ENCODE data around the gene OMP. TPM values are rescaled to one million over a fixed set of nuclear protein-coding genes. Genes with fewer than 3 reads are reported as not detected.

OMP gene
- total RNA-seq, 1 donor from 2014 or later, result 1.3 TPM

DNA sequence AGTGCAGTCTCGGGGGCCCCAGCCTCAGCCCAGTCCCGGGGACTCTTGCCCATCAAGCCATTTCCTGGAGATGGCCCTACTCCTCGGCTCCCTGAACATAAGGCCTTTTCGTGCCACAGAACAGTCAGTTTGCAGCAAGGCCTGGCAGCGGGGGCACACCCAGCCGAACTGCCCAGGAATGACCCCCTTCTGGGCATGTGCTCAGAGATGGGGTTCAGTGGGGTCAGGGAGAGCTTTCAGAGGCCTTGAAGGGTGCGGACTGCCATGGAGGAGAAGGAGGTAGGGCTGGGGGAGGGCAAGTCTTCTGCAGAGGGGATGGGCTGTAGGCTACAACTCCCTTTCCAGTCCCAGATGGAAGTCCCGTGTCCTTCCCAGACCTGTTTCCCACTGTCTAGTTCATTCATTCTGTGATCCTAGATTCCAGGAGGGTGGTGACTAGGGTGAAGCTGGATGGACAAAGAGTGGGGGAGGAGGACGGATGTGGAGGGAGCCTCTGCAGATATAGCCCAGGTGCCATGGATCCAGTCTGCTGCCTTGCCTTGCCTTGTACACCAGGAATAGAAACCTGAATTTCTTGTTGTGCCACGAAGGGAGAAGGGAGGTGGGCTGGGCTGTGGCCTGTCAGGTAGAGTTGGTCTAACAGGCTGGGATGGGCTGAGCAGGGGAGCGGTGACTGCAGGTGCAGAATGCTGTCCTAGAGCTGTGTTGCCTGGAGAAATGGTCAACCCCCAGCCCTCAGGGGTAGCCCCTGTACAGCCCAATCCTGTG, 14.2 kb upstream of the OMP start:
- Mint-ChIP-seq H3K27me3 (ENCODE audit: low read depth, unreplicated experiment) (no peaks in the 10 kb centered on the region), H3K4me1 (ENCODE audit: low read depth, unreplicated experiment) (no peaks in the 10 kb centered on the region), H3K36me3 (ENCODE audit: low read depth, unreplicated experiment) (no peaks in the 10 kb centered on the region), H3K27ac (ENCODE audit: unreplicated experiment) (no peak overlapping the region), H3K9me3 (ENCODE audit: unreplicated experiment) (no peaks in the 10 kb centered on the region), H3K4me3 (ENCODE audit: unreplicated experiment) (no peak overlapping the region)
- peaks cover 21% of the 10 kb centered on the region for H4K20me1 ChIP-seq (ENCODE audit: insufficient read depth, low read length)
- no peak for DNase-seq (ENCODE audit: low read depth)
- H3K9me3 ChIP-seq (ENCODE audit: insufficient read depth, low read depth, low read length), result no peaks in the 10 kb centered on the region
- no peak overlapping the region for H3K4me3 ChIP-seq (ENCODE audit: insufficient read depth, low read depth, low read length)
- FAIRE-seq, result no peak
- no peaks in the 10 kb centered on the region for H3K79me2 ChIP-seq (ENCODE audit: insufficient read depth, low read length)
- H3K4me1 ChIP-seq (ENCODE audit: insufficient read depth, low read length), result no peaks in the 10 kb centered on the region
- H2AFZ ChIP-seq (ENCODE audit: low read depth, low read length), result no peak overlapping the region
- TF ChIP-seq EZH2 (IDR thresholded peaks at IDR 0.05; ENCODE audit: insufficient read depth, low read length), result no peak
- no peak overlapping the region for H3K27ac ChIP-seq (ENCODE audit: low read depth, low read length)
- no peak overlapping the region for H3K9ac ChIP-seq (ENCODE audit: low read length)
- H3K4me2 ChIP-seq (ENCODE audit: low read length), result no peak overlapping the region
- H3K36me3 ChIP-seq (ENCODE audit: insufficient read depth, low read length), result no peaks in the 10 kb centered on the region
- H3K27me3 ChIP-seq (ENCODE audit: insufficient read depth, low read length), result no peaks in the 10 kb centered on the region

DNA sequence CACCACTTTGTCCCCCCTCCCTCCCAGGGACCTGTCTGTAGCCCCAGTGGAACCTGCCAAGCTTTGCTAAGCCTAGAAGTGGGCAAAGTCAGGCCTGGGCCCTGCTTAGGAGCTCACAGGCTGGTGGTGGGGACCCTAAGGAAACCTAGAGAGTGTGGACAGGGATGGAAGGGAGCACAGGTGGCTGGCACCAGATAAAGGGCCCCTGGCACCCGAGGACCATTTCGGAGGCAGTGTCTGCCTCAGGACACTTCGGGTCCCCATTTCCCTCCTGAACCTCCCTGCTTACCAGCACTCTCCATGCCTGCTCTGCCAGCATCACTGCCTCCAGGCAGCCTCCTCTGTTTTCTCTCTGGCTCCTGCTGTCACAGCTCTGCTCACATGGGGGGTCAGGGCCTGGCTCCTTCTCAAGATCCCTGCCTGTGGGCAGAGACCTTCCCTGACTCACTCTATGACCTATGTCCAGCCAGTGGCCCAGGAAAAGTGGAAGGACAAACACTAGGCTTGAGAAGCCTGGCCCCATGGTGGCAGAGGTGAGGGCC, 13.6 kb upstream of the OMP start:
- no peak overlapping the region for H3K4me2 ChIP-seq (ENCODE audit: low read length)
- no peak for TF ChIP-seq EZH2 (IDR thresholded peaks at IDR 0.05; ENCODE audit: insufficient read depth, low read length)
- TF ChIP-seq, protein P1, sequence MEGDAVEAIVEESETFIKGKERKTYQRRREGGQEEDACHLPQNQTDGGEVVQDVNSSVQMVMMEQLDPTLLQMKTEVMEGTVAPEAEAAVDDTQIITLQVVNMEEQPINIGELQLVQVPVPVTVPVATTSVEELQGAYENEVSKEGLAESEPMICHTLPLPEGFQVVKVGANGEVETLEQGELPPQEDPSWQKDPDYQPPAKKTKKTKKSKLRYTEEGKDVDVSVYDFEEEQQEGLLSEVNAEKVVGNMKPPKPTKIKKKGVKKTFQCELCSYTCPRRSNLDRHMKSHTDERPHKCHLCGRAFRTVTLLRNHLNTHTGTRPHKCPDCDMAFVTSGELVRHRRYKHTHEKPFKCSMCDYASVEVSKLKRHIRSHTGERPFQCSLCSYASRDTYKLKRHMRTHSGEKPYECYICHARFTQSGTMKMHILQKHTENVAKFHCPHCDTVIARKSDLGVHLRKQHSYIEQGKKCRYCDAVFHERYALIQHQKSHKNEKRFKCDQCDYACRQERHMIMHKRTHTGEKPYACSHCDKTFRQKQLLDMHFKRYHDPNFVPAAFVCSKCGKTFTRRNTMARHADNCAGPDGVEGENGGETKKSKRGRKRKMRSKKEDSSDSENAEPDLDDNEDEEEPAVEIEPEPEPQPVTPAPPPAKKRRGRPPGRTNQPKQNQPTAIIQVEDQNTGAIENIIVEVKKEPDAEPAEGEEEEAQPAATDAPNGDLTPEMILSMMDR (IDR thresholded peaks at IDR 0.05; ENCODE audit: insufficient read depth, low read depth, low read length), result no peak
- H3K79me2 ChIP-seq (ENCODE audit: insufficient read depth, low read length), result no peaks in the 10 kb centered on the region
- no peak overlapping the region for H3K27ac ChIP-seq (ENCODE audit: low read depth, low read length)
- DNase-seq (ENCODE audit: low read depth), result no peak
- Mint-ChIP-seq H3K27me3 (ENCODE audit: low read depth, unreplicated experiment) (no peaks in the 10 kb centered on the region), H3K9me3 (ENCODE audit: unreplicated experiment) (no peaks in the 10 kb centered on the region), H3K4me3 (ENCODE audit: unreplicated experiment) (no peak overlapping the region), H3K27ac (ENCODE audit: unreplicated experiment) (no peak overlapping the region), H3K4me1 (ENCODE audit: low read depth, unreplicated experiment) (no peaks in the 10 kb centered on the region), H3K36me3 (ENCODE audit: low read depth, unreplicated experiment) (no peaks in the 10 kb centered on the region)
- no peaks in the 10 kb centered on the region for H3K9me3 ChIP-seq (ENCODE audit: insufficient read depth, low read depth, low read length)
- no peaks in the 10 kb centered on the region for H3K36me3 ChIP-seq (ENCODE audit: insufficient read depth, low read length)
- no peaks in the 10 kb centered on the region for H3K27me3 ChIP-seq (ENCODE audit: insufficient read depth, low read length)
- H4K20me1 ChIP-seq (ENCODE audit: insufficient read depth, low read length), result peaks cover 21% of the 10 kb centered on the region
- H2AFZ ChIP-seq (ENCODE audit: low read depth, low read length), result no peak overlapping the region
- FAIRE-seq, result no peak
- H3K9ac ChIP-seq (ENCODE audit: low read length), result no peak overlapping the region
- no peaks in the 10 kb centered on the region for H3K4me1 ChIP-seq (ENCODE audit: insufficient read depth, low read length)
- H3K4me3 ChIP-seq (ENCODE audit: insufficient read depth, low read depth, low read length), result no peak overlapping the region

DNA sequence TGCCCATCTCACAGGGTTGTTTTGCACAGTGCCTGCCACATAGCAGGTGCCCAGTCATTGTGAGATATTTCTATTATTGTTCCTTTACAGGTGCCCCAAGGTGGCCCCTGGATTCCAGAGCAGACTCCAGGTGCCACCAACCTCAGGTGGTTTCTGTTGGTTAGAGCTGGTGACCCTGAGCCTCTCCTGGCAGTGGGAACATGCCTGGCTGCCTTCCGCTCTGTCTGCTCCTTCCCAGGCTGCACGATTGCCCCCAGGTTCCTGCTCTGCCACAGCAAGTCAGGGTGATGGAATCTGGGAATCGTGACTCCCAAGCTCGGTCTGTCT, 12.6 kb upstream of the OMP start:
- no peak overlapping the region for H3K27ac ChIP-seq (ENCODE audit: low read depth, low read length)
- H3K79me2 ChIP-seq (ENCODE audit: insufficient read depth, low read length), result no peaks in the 10 kb centered on the region
- H2AFZ ChIP-seq (ENCODE audit: low read depth, low read length), result no peak overlapping the region
- Mint-ChIP-seq H3K9me3 (ENCODE audit: unreplicated experiment) (no peaks in the 10 kb centered on the region), H3K4me1 (ENCODE audit: low read depth, unreplicated experiment) (no peaks in the 10 kb centered on the region), H3K27me3 (ENCODE audit: low read depth, unreplicated experiment) (no peaks in the 10 kb centered on the region), H3K36me3 (ENCODE audit: low read depth, unreplicated experiment) (no peaks in the 10 kb centered on the region), H3K27ac (ENCODE audit: unreplicated experiment) (no peak overlapping the region), H3K4me3 (ENCODE audit: unreplicated experiment) (no peak overlapping the region)
- no peak for FAIRE-seq
- H3K9ac ChIP-seq (ENCODE audit: low read length), result no peak overlapping the region
- TF ChIP-seq, protein P1 (IDR thresholded peaks at IDR 0.05; ENCODE audit: insufficient read depth, low read depth, low read length), result no peak
- TF ChIP-seq EZH2 (IDR thresholded peaks at IDR 0.05; ENCODE audit: insufficient read depth, low read length), result no peak
- no peak overlapping the region for H3K4me3 ChIP-seq (ENCODE audit: insufficient read depth, low read depth, low read length)
- no peaks in the 10 kb centered on the region for H3K9me3 ChIP-seq (ENCODE audit: insufficient read depth, low read depth, low read length)
- DNase-seq (ENCODE audit: low read depth), result no peak
- no peak overlapping the region for H3K4me2 ChIP-seq (ENCODE audit: low read length)
- no peaks in the 10 kb centered on the region for H3K36me3 ChIP-seq (ENCODE audit: insufficient read depth, low read length)
- no peaks in the 10 kb centered on the region for H3K4me1 ChIP-seq (ENCODE audit: insufficient read depth, low read length)
- H3K27me3 ChIP-seq (ENCODE audit: insufficient read depth, low read length), result no peaks in the 10 kb centered on the region
- peaks cover 21% of the 10 kb centered on the region for H4K20me1 ChIP-seq (ENCODE audit: insufficient read depth, low read length)

Data from astrocyte (in vitro differentiated cells and primary cell).